GM21529 (cell line): ENCODE measurements around the gene SLC35F1.
A peak's percentile ranks its signal among the peaks of the same experiment; 100 is the strongest.

Source experiments
- ATAC-seq: cut with Tn5 transposase; IDR thresholded peaks from one replicate; pipeline ENCODE4 v1.9.1; 2021; ENCODE audit not compliant: unreplicated experiment

The SLC35F1 gene

DNA sequence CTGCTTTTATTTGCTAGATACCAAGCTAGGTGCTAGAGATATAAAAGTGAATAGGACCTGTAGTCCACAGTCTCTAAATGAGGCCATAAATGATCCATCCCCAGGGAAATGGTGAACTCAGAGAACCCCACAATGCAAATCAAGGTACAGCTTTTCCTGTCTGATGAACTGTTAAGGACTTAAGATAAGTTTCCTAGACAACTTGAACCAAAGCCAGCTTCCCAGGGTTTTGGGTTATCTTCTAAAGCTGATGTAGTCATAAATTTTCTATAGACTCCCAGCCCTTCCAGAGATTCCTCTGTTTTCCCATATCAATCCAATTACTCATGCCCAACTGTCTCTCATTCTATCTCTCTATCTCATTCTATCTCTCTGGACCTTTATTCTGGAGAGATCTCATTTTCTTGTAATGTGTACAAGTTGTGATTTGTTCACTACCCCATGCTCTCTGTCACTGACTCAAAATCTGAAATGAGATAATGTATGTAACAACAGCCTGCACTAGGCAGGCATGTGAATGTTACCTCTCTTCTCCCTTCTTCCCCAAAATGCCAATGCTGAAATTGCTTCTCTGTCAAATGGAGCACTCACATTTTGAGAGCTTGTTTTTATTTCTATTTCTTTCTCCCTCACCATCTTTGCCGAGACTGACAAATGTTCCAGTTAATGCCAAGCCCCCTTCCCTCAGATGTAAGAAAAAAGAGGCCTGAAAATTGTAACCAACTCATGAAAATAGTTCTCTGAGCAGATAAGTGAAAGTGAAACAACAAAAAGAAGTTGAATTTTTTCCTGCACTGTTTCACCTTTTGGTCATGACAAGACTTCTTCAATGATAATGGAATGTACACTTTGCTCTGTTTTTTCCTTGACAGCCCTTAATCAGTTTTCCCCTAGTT is 279.9 kb downstream of the SLC35F1 start:
- peak; percentile 64 for ATAC-seq

DNA sequence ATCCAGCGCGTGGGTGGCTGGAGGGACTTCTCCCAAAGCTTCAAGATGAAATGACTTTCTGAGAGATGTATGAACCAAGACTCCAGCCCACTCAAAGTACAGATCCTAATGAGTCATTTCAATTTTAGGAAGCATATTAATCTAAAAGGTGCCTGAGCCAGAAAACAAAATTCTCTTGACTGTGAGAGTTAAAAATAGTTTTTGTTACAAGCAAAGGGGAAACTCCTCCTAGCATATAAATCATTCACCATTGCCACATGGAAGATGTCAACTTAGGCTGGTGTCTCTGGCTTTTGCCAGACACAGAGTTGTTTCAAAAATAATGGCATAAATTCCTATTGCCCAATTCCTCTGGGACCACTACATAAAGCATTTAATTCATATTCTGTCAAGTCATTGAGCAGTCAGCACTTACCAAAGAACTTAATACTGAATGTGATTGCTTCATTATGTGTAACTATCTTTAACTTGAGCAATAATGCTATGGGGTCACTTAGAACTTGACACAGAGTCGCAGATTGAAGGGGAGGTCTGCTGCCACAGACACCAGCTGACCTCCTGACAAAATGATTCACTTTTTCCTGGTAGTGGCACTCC is 280.6 kb downstream of the SLC35F1 start:
- ATAC-seq, result peak; percentile 58

DNA sequence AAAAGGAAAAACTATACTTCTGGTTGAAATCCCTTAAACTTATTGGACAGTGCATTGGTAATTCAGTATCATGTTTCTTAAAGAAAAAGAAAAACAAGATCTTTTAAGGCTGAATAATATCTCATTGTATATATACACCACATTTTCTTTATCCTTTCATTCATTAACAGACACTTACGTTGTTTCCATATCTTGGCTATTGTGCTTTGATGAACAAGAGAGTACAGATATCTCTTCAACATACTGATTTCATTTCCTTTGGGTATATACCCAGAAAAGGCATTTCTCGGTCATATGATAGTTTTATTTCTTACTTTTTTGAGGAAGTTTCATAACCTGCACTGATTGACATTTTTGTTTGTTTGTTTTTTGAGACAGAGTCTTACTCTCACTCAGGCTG is 281.5 kb downstream of the SLC35F1 start:
- ATAC-seq, result no peak

DNA sequence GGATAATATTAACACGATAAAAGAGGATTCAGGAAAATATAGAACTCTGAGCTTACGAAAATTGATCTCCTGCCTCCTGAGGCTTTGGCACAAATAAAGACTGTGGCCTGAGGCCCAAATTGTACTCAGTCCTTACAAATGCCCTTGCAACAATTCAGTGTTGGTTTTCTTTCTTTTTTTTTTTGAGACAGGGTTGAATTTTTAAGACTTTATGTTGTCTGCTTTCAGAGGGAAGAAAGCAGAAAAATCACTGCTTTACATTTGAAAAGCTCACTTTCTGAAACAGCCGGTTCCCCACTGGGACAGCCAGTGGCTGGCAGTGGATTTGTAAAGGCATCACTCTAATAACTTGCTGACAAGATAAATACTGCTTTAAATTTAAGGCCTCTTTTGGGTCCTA is 290.5 kb downstream of the SLC35F1 start:
- no peak for ATAC-seq

DNA sequence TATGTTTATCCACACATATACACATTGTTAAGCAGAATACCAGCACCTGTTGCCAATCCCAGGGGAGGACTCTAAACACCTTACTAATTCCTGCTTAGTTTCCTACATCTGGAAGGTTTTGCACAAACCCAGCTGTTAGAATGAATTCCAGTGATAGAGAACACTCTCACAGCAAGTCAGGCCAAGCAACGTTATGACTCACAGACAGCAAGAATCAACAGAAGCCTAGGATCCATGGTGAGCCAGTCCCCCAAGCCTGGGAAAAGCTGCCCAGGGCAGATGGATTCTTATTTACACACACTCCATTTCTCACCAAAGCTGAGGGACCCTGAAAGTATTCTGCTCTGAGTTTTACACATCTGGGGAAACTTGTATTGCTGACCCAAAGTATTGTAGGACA is 291.7 kb downstream of the SLC35F1 start:
- no peak for ATAC-seq

DNA sequence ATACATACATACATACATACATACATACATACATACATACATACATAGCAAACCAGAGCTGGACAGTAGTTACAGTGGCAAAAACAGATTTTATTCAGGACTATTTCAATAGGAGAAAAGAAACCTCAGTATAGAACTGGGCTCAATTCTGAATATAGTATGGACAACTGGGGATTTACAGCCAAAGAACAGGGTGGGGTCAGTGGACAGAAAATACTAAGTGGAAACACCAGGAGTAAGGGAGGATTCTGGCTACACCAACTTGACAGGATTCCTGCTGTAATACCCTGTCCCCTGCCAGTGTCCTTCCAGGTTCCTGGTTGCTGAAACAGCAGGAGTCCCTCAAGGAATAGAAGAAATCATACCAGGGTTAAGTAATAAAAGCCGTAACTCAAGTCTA is 293.1 kb downstream of the SLC35F1 start:
- ATAC-seq, result no peak

DNA sequence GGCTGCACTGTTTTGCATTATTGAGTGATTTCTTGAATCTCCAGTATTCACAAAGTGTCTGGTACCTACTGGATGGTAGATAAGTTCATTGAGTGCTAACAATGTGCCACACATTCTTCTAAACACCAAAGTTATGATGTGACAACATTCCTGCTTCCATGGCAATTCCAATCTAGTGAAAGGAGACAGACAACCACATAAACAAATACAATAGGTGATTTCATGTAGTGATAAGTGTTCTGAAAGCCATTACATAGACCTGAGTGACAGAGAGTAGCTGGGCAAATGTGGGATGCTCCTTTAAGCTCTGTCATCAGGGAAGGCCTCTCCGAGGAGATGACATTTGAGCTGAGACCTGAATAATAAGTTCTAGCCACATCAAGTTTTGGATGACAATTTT is 295.5 kb downstream of the SLC35F1 start:
- no peak for ATAC-seq

DNA sequence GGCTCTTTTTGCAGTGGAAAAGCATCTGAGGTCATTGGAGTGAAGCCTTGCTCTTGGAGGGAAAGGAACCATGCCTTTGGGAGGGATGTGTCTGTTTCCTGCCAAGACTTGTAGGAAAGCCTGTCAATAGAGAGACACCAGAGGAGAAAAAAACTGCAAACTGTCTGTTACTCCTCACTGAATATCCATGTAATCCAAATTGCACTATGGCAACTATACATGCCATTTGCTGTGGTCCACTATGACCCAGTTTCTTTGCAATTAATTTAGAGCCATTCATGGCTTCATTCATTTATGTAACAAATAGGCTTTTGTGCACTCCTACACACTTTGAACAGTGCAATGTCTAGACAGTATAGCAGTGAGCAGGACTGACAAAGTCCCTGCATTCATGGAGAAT is 296.5 kb downstream of the SLC35F1 start:
- no peak for ATAC-seq

DNA sequence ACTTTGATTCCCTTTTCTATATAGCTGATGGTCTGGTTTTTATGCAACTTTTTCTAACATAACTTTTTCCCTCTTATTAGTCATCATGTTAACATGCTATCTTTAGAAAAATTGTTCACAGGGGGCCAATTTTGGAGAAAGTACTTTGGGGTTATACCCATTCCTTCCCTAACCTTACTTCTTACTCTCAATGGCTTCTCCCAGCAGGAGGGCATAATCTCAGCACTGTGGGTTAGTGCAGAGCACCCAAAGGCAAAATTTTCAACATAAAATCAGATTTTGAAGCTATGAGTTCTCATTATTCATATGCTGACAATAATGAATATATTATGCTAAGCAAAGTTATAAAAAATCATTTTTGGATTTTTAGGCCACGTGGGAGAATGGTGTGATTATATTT is 299.2 kb downstream of the SLC35F1 start:
- no peak for ATAC-seq

DNA sequence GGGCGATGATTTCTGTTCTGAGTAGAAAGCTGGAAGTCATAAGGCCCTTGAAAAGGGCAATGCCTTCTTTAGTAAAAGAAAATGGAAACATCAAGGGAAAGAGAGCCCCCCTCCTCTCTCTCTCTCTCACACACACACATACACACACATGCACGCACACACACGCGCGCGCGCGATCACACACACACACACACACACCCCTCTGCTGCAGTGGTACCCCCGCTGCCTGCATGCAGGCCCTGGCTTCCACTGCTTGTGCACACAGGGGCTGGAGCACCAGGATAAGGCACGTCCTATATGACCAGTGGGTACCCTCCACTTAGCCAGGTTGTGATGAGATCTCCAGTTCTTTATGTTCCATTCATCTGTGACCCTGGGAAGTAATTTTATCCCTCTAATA is 300.9 kb downstream of the SLC35F1 start:
- ATAC-seq, result no peak

DNA sequence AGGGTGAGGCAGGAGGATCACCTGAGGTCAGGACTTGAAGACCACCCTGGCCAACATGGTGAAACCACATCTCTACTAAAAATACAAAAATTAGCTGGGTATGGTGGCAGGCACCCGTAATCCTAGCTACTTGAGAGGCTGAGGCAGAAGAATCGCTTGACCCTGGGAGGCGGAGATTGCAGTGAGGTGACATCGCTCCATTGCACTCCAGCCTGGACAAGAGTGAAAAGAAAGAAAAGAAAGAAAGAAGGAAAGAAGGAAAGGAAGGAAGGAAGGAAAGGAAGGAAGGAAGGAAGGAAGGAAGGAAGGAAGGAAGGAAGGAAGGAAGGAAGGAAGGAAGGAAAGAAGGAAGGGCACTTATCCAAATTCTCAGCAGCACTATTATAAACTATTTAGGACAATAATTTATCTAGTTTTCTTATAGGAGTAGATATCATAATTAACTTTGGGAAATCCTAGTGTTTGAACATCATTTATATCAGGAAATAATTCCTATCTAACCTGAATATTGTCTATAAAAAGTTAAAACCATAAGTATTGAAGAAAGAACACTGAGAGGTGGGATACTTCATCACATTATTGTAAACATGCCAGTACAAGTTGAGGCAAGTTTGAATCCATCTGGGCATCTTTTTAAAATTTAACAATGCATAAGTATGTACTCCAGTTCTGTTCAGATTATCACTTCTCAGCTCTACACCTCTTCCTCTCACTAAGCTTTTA is 305.5 kb downstream of the SLC35F1 start:
- no peak for ATAC-seq

DNA sequence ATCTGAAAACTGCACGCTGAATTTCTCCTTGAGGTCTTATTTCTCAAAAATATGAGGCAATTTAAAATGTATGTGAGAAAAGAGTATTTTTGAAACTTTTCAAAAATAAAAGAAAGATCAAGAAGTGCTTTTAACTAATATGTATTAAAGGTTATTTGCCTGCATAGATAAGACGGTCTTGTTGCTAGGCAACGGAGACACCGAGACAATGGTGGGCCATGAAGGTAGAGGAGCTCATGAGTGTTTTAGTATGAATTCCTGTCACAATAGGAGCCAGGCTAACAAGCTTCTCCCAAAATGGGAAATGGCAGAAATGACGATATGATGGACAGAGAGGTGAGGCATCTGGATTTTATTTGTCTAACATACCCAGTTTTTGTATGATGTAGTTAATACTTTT is 308.2 kb downstream of the SLC35F1 start:
- ATAC-seq, result no peak

DNA sequence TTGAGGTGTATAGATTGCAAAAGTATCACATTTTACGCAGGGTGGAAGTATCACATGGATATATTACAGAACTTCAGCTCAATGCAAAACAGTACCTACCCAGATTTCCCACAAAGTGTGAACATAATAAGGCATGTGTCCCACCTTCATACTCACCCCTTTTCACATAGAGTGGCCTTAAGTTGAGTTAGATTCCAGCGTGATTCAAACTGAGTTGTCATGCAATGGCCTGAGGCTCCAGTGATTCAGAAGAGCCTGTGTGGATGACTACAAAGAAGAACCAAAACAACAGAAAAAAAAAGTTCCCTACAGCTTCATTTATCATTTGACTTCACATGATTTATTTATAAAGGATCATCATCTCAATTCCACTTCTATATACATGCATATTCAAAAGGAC is 309.7 kb downstream of the SLC35F1 start:
- ATAC-seq, result no peak

DNA sequence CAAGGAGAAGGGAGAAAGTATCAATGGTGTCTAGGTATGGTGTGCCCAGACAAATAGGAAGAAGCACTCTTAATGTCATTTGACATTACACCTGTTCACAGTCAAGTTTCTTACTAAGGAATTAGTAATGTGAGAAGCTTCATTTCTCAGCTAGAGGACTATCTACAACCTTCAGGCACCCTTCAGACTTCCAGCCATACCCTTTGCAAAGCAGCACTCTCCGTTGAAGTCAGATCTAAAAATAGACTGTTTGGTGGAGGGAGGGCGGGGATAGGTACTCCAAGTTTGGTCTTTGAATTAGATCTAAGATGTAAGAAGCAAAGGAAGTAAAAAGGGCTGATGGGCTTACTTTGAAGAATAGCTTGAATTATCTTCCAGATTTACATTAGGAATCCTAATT is 311.1 kb downstream of the SLC35F1 start:
- ATAC-seq, result no peak

DNA sequence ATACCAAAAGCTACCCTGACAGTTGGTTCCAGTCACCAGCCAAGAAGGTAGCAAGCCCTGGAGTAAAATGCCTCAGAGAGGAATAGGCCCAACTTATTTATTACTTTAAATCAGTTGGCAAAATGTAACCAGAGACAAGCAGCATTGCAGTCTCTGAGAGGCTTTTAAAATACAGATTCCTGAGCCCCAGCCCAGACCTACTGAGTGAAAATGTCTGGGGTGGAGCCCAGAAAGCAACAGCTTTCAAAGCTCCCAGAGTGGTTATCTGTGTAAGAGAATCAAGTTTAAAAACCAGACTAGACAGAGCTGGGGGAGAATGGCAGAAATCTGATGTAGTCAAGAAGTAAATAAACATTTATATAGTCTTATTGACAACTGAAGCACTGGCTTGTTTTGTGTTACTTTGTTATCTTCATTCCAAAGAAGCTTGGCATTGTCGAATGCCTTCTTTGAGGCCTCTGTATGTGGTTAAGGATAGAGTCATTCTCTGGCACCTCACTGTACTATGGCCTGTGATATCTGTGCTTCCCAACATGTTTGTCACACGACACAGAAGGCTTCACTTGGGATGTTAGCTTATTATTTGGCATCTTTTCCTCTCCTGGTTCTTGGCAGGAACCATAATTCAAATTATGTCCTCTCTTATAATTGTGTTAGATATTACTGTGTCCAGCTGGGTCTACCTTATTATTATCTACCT is 313.5 kb downstream of the SLC35F1 start:
- no peak for ATAC-seq

DNA sequence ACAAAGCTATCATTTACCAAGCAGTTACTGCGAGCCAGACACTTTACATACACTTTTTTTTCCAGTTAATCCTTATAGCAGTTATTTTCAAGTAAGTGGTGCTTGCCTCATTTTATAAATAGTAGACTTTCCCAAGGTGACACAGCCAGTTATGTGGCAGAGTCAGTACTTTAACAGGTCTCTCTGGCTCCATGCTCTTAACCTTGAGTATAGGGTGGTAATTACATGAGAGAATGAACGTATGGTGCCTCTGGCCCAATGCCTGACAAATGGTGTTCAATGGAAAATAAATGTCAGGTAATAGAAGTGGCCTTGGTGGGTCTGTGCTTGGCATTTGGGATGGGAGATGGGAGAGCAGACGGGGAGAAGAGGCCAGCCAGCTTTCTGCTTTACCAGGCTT is 316.3 kb downstream of the SLC35F1 start:
- no peak for ATAC-seq

DNA sequence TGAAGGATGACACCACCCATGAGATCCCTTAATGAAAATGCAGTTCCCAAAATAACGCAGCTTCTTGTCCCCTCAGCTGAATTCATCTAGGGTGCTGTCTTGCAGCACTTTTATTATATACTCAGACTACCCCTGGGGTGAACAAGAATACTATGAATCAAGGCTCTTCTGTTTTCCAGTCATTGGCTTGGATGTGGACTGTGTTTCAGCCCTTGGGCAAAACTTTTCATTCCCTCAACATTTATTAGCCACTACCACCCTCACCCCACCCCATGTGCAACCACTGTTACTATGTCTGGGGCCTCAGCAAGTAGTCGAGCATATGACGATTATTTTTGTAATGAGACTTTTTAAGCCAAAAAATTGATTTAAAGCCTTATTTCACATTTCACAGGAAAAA is 321.8 kb downstream of the SLC35F1 start:
- ATAC-seq, result no peak

DNA sequence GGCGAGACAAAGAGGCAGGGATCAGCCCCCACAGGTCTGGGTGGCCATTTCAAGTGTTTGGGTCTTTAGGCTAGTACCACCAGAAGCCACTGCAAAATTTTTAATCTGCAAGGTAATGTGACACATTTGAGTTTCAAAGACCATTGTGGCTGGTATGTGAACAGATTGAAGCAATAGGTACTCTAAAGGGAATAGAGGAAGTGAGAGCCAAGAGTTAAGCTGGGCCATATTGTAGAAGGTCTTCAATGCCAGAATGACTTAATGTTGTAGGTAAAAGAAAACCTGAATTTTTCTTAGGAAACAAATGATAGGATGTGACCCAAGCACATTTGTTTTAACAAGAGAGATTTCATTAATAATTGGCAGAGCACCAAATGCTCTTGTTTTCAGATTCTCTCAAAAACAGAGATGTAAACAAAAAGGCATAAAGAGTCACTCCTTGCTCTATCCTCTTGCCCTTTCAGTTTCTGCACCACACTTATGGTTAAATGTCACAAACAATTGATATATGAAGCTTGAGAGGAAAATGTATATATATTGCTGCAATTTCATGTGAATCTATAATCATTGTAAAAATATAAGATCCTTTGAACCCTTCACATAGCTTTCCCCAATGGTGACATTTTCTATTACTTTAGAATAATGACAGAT is 333.9 kb downstream of the SLC35F1 start:
- no peak for ATAC-seq

DNA sequence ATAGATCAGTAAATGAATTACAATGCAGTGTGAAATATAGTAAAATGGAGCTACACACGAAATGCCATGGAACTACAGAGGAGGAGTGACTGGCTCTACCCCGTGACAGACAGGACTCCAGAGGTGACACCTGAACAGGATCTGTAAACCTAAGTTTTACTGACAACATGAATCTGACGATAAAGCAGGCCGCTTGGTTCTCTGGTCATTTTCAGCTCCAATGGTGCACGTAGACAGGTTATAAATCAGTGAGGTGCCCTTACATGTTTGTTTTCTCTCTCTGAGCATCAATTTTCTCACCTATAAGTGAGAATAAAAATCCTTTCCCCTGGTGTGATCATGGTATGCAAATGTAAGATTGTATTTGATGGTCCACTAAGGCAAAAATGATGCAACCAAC is 339.3 kb downstream of the SLC35F1 start:
- no peak for ATAC-seq

DNA sequence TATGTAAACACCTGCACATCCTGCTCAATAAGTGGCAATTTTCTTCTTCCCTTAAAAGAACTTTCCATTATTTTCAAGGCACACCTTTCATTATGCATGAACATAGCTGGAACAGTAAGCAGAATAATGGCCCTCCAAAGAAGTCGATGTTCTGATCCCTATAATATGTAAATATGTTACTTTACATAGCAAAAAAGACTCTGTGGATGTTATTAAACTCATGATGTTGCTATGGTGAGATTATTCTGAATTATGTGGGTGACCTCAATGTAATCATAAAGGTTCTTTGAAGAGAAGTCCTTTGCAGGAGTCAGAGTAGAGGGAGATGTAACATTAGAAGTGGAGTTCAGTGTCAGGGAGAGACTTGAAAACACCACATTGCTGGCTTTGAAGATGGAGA is 341.1 kb downstream of the SLC35F1 start:
- no peak for ATAC-seq

DNA sequence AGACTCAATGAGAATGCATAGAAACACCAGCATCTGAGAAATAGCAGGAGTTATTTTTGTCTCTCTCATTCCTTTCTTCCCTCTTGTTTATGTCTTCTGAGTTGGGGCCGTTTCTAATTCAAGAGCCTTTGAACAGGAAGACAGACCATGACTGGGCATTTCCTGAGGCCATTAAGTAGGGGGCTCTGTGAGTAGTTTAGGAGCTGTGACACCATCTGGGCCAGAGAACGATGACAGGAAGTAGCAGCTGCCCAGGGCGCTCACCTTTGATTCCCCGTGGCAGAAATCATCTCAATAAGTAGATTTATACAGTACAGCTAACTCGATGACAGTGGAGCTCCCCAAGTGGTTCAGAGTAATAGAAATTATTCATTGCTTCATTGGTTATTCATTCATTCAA is 342.6 kb downstream of the SLC35F1 start:
- no peak for ATAC-seq
